NCI-H345 treated with DMSO at 0.1 percent for 48 hours (cell line): ENCODE results near the gene CAB39.
"Not testable (repeated sequence)": the region's sequence is repeated elsewhere in the genome, so short reads cannot be mapped to it uniquely, and the experiment has no call there.

Experiments used
- DNase-seq: peaks from one replicate; lab custom pipeline; 2025; ENCODE audit not compliant: unreplicated experiment; lab: John Stamatoyannopoulos, UW

Gene CAB39

GRCh38 chr2:230713331-230714135 lies 891 bp downstream of the CAB39 start:
- DNase-seq, result peak; percentile 2

DNA sequence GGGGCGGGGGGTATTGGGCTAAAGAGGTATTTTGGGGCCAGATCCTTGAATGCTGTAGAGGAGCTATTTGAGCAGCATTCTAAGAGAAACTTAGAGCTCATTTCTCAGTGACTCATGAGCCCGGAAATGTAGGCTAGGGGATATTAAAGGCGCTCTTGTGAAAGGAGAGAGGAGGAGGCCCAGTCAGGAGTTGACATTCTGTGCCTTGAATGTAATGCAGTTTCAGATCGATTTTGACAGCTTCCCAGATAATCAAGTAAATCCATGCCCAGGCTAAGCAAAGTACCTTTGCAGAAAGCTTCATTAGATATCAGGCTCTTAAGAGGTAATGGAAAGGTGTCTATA lies 1.5 kb downstream of the CAB39 start:
- DNase-seq, result no peak

- no peak for DNase-seq
Measured at GRCh38 chr2:230715201-230715600, 2.6 kb downstream of the CAB39 start.

GRCh38 chr2:230716588-230716987 lies 3.9 kb downstream of the CAB39 start:
- no peak for DNase-seq

GRCh38 chr2:230717600-230717999 lies 5.0 kb downstream of the CAB39 start:
- DNase-seq, result no peak

GRCh38 chr2:230719340-230719739 lies 6.7 kb downstream of the CAB39 start:
- no peak for DNase-seq

- no peak for DNase-seq
Measured at GRCh38 chr2:230721712-230722111, 9.1 kb downstream of the CAB39 start.

DNA sequence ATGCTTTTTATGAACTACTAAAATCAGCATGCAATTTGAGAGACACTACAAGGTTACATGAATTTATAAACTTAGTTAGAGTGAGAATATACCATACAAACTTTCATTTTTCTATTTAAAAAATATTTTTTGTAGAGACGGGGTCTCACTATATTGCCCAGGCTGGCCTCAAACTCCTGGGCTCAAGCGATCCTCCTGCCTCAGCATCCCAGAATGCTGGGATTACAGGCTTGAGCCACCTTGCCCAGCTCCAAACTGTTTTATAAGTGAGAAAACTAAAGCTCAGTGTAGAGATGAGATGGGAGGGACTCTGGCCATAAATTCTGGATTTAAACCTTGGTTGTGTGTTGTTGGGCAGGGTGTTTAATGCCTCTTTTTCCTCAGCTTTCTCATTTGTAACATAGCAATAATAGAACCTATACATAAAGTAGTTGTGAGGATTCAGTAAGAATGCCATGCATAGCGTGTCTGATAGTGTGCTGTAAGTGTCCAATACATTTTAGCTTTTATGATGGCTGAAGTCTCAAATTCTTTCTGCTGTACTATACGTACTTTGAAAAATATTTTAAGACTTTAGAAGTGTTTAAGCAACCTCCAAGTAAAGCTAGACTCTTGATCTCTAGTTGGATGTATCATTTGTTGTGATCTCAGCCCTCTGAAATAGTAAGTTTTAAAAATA lies 9.7 kb downstream of the CAB39 start:
- DNase-seq, result no peak

- no peak for DNase-seq
Measured at GRCh38 chr2:230723363-230723762, 10.7 kb downstream of the CAB39 start.

- DNase-seq, result not testable (repeated sequence)
Measured at GRCh38 chr2:230724957-230725356, 12.3 kb downstream of the CAB39 start.

GRCh38 chr2:230731512-230731911 lies 18.9 kb downstream of the CAB39 start:
- DNase-seq, result no peak

- DNase-seq, result no peak
Measured at GRCh38 chr2:230732914-230733401, 20.3 kb downstream of the CAB39 start.

- no peak for DNase-seq
Measured at GRCh38 chr2:230734247-230735175, 21.9 kb downstream of the CAB39 start.

DNA sequence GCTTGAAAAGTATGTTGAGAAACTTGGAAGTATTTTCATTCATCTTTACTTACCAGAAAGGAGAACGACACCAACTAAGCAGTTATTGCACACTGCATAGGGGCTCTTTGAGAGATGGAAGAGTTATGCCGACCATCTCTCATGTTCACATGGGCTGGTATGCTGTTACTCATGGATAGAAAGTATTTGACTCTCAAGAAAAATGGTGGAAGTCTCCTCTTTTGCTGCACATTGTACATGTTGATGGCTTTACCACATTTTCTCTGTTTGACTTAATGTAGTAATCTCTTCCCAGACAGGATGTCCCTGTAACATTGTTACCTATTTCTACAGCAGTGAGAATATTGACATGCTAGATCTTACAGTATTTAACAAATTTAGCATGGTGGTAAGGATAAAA lies 23.2 kb downstream of the CAB39 start:
- DNase-seq, result no peak

- no peak for DNase-seq
Measured at GRCh38 chr2:230737300-230737699, 24.7 kb downstream of the CAB39 start.

DNA sequence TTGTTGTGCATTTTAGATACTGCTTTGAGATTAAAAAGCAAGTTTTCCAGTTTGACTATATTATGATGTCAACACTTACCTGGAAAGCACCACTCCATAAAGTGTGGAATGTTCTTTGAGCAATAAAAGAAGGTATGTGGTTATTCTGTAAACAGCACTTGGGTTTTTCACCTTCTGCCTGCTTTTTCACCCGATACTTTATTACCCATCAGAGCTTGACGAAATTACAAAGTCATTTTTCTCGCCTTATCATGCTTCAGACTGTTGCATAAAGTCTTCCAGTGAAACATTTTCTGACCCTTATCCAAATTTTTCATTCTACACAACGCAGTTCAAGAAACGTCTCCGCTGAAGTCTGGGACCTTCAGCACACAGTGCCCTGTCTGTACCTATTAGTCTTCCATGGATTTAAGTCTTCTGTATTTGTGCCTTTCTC lies 25.2 kb downstream of the CAB39 start:
- DNase-seq, result no peak

DNA sequence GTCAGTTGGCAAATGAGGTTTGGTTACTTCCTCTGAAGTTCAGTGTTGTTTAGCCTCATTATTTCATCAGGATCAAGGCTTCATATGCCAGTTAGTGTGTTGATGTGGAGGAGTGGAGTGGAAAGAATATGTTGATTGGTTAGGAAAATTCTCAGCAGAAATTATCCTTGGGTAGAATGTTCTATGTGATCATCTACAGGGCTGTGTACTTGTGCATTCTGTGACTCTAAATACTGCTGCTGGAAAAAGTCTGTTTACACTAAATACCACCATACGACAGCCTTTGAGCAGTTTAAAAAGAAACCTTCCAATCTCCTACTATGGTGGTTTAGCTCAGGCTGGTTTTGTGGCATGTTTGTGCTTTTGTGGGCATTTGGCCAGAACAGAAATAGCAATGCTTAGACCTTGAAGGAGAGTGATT lies 25.8 kb downstream of the CAB39 start:
- no peak for DNase-seq

DNA sequence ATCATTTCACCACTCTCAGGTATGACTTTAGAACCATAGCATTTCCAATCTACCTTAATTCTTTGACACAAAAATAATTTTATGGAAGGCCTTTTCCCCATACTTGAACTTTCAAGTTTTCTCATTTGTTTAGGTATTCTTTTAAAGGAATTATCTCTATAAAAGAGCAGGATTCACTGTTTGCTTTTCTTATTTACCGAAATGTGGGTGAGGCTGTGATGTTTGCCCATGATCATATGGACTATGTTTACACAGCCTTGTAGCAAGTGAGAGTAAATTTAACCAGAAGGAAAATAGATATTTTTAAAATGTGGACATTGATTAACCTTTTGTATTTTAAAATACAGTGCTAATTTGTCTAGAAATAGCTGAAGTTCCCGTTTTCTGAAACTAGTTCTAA lies 26.3 kb downstream of the CAB39 start:
- DNase-seq, result no peak

DNA sequence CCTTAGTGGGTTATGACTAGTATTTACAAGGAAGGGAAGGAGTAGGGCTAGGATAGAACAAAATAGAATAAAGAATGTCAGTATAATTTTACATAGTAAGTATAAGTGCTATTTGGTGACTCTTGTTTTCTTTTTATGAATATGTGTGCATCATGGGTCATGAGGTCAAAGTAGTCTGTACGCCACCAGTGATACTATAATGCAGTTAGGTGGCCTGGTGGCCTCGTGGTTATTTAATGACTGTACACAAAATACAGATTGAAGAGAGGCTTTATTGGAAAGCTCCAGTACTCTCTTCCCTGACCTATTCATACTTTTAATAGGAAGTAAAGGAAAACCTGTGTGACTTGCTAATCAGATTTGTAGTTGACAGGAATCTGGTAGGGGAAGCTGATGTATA lies 27.3 kb downstream of the CAB39 start:
- DNase-seq, result no peak

DNA sequence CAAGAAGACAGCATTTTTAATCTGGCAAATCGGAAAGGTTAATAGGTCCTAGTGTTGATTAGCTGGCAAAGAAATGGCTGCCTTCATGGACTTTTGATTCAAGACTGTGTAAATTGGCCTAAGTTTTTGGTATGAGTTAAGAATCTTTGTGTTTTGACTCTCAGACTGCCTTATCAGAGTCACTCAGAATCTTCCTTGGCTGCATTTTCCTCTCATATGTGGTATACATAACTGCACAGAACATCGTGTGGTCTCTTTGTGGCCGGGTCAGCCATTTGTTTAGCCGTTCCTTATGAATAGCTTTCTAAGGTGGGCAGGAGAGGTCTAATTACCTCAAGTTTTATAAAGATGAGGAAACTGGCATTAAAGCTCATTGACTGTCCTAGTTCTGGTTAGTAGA lies 30.1 kb downstream of the CAB39 start:
- DNase-seq, result no peak

GRCh38 chr2:230746213-230746612 lies 33.6 kb downstream of the CAB39 start:
- DNase-seq, result no peak
